Bronchial smooth muscle cell (primary cell): Measurements from ENCODE around the gene NKX3-2. TPM values are rescaled to one million over a fixed set of nuclear protein-coding genes. Genes with fewer than 3 reads are reported as not detected.

Experiments used
- total RNA-seq: library from RNA; depleted of rRNA; stranded (reverse); fragments of >200 nt; gene quantifications from 2 replicates; pipeline ENCODE4 v1.2.1, GENCODE V29; 2014

The NKX3-2 gene
- 0.60 and 2.4 TPM in 2 replicates for total RNA-seq

DNA sequence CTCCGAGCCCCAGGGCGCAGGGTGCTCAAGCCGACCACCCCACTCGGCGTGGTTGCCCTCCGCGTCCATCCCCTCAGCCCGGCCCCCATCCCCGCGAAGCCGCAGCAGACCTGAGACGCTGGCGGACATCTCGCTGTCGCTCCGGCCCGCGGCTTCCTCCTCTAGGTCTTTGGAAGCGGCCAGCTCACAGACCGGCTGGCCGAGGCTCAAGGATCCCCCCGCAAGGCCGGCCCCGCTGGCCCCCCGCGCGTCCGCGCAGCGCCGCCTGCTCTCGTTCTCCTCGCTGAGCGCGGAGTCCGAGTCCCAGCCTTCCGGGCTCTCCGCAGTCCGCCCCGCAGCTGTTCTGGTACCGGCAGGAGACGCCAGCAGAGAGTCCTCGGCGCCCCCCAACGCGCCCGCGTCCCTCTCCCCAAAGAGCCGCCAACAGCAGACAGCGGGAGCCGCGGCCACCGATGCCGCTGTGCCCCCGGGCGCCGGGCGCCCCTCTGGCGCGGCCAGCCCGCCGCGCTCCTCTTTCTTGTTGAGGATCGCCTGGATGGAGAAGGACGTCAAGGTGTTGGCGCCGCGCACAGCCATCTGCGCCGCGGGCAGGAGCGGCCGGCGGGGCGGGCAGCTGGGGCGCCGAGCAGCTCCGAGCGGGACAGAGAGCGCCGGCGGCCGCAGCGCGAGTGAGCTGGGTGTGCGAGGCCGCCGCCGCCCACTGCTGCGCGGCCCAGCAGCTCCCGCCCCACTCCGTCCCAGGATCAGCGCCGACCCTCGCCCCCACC lies at the start of gene NKX3-2:
TSS of gene NKX3-2 (minus strand) at position 670 of the 767 bp plus-strand sequence. CDS start at position 576, 94 bp downstream.

Other genes starting within 250 kb of the NKX3-2 start
- 6.0 and 9.1 TPM in 2 replicates for gene RAB28, start 60.2 kb downstream of the NKX3-2 start, total RNA-seq
- 24.6 and 31.4 TPM in 2 replicates for gene BOD1L1, start 83.2 kb upstream of the NKX3-2 start, total RNA-seq